Neuron (in vitro differentiated cells): ENCODE measurements around the gene EHBP1.

Experiments
- H2AFZ ChIP-seq: one replicate; pipeline ENCODE4 v1.6.1; 2013; ENCODE audit warnings: low read depth, mild to moderate bottlenecking, inconsistent platforms, low read length, moderate library complexity
- H3K27me3 ChIP-seq: one replicate; pipeline ENCODE4 v1.6.1; 2013; ENCODE audit warnings: low read length; ENCODE audit not compliant: insufficient read depth
- H3K36me3 ChIP-seq: one replicate; pipeline ENCODE4 v1.6.1; 2013; ENCODE audit warnings: low read length; ENCODE audit not compliant: insufficient read depth
- H3K4me1 ChIP-seq: one replicate; pipeline ENCODE4 v1.6.1; 2013; ENCODE audit warnings: low read length; ENCODE audit not compliant: insufficient read depth
- H3K4me3 ChIP-seq: 2 replicates; pipeline ENCODE4 v1.5.1; 2013; ENCODE audit warnings: mild to moderate bottlenecking, low read length, moderate library complexity
- H3K9me3 ChIP-seq: one replicate; pipeline ENCODE4 v1.6.1; 2013; ENCODE audit warnings: low read length

EHBP1 gene

GRCh38 chr2:62675062-62675461, 30.5 kb upstream of the EHBP1 start:
- peaks cover 18% of the 10 kb centered on the region for H3K4me1 ChIP-seq
- no peaks in the 10 kb centered on the region for H3K27me3 ChIP-seq
- no peaks in the 10 kb centered on the region for H3K36me3 ChIP-seq
- H2AFZ ChIP-seq = no peak overlapping the region
- no peaks in the 10 kb centered on the region for H3K9me3 ChIP-seq
- H3K4me3 ChIP-seq = no peak overlapping the region

GRCh38 chr2:62685256-62685655, 20.3 kb upstream of the EHBP1 start:
- Histone ChIP-seq H3K4me1 (peaks cover 23% of the 10 kb centered on the region), H3K9me3 (no peaks in the 10 kb centered on the region), H3K4me3 (no peak overlapping the region), H3K27me3 (no peaks in the 10 kb centered on the region), H2AFZ (no peak overlapping the region), H3K36me3 (no peaks in the 10 kb centered on the region)

- no peaks in the 10 kb centered on the region for H3K36me3 ChIP-seq
- H3K4me3 ChIP-seq = peak overlapping the region; percentile 16
- no peaks in the 10 kb centered on the region for H3K9me3 ChIP-seq
- no peaks in the 10 kb centered on the region for H3K27me3 ChIP-seq
- H2AFZ ChIP-seq = peak overlapping the region; percentile 47
- H3K4me1 ChIP-seq = peaks cover 23% of the 10 kb centered on the region
Observed at GRCh38 chr2:62686012-62686685, 19.4 kb upstream of the EHBP1 start.

- Histone ChIP-seq H3K9me3 (no peaks in the 10 kb centered on the region), H2AFZ (no peak overlapping the region), H3K4me3 (no peak overlapping the region), H3K4me1 (peaks cover 23% of the 10 kb centered on the region), H3K36me3 (no peaks in the 10 kb centered on the region), H3K27me3 (no peaks in the 10 kb centered on the region)
Observed at GRCh38 chr2:62687636-62688035, 17.9 kb upstream of the EHBP1 start.

GRCh38 chr2:62688771-62689170, 16.7 kb upstream of the EHBP1 start:
- Histone ChIP-seq H3K36me3 (no peaks in the 10 kb centered on the region), H3K4me1 (peaks cover 23% of the 10 kb centered on the region), H2AFZ (no peak overlapping the region), H3K4me3 (no peak overlapping the region), H3K27me3 (no peaks in the 10 kb centered on the region), H3K9me3 (no peaks in the 10 kb centered on the region)

GRCh38 chr2:62691186-62691585, 14.3 kb upstream of the EHBP1 start:
- Histone ChIP-seq H2AFZ (peak overlapping the region; percentile 16), H3K27me3 (no peaks in the 10 kb centered on the region), H3K4me3 (no peak overlapping the region), H3K9me3 (no peaks in the 10 kb centered on the region), H3K36me3 (no peaks in the 10 kb centered on the region), H3K4me1 (peaks cover 13% of the 10 kb centered on the region)

- no peak overlapping the region for H3K4me3 ChIP-seq
- no peak overlapping the region for H2AFZ ChIP-seq
- no peaks in the 10 kb centered on the region for H3K36me3 ChIP-seq
- no peaks in the 10 kb centered on the region for H3K9me3 ChIP-seq
- H3K27me3 ChIP-seq = no peaks in the 10 kb centered on the region
- H3K4me1 ChIP-seq = peaks cover 10% of the 10 kb centered on the region
Observed at GRCh38 chr2:62692225-62692624, 13.3 kb upstream of the EHBP1 start.

GRCh38 chr2:62698653-62699052, 6.9 kb upstream of the EHBP1 start:
- H2AFZ ChIP-seq = no peak overlapping the region
- H3K9me3 ChIP-seq = no peaks in the 10 kb centered on the region
- H3K27me3 ChIP-seq = no peaks in the 10 kb centered on the region
- H3K4me3 ChIP-seq = no peak overlapping the region
- H3K36me3 ChIP-seq = no peaks in the 10 kb centered on the region
- H3K4me1 ChIP-seq = peaks cover 4% of the 10 kb centered on the region

GRCh38 chr2:62704654-62705006, 883 bp upstream of the EHBP1 start:
- H3K4me1 ChIP-seq = peaks cover 13% of the 10 kb centered on the region
- peaks cover 3% of the 10 kb centered on the region for H3K9me3 ChIP-seq
- H2AFZ ChIP-seq = peak overlapping the region; percentile 87
- H3K36me3 ChIP-seq = peaks cover 7% of the 10 kb centered on the region
- H3K27me3 ChIP-seq = no peaks in the 10 kb centered on the region
- H3K4me3 ChIP-seq = peak overlapping the region; percentile 82

- Histone ChIP-seq H3K36me3 (peaks cover 14% of the 10 kb centered on the region), H3K27me3 (no peaks in the 10 kb centered on the region), H2AFZ (peak overlapping the region; percentile 88), H3K9me3 (peaks cover 6% of the 10 kb centered on the region), H3K4me3 (peak overlapping the region; percentile 82), H3K4me1 (peaks cover 13% of the 10 kb centered on the region)
Observed at GRCh38 chr2:62705859-62706720, 577 bp downstream of the EHBP1 start.

- Histone ChIP-seq H2AFZ (peak overlapping the region; percentile 88), H3K4me3 (peak overlapping the region; percentile 82), H3K9me3 (peaks cover 8% of the 10 kb centered on the region), H3K4me1 (peaks cover 13% of the 10 kb centered on the region), H3K27me3 (no peaks in the 10 kb centered on the region), H3K36me3 (peaks cover 20% of the 10 kb centered on the region)
Observed at GRCh38 chr2:62706721-62707521, 1.4 kb downstream of the EHBP1 start.

GRCh38 chr2:62708751-62709150, 3.2 kb downstream of the EHBP1 start:
- no peaks in the 10 kb centered on the region for H3K27me3 ChIP-seq
- no peak overlapping the region for H3K4me3 ChIP-seq
- peaks cover 13% of the 10 kb centered on the region for H3K4me1 ChIP-seq
- peaks cover 20% of the 10 kb centered on the region for H3K36me3 ChIP-seq
- no peak overlapping the region for H2AFZ ChIP-seq
- H3K9me3 ChIP-seq = peaks cover 10% of the 10 kb centered on the region
